ENCODE data around the gene SLC5A11.

The SLC5A11 gene

GRCh38 chr16:24906901-24907300 is 61.1 kb downstream of the SLC5A11 start:
- no peak for TF ChIP-seq CTCF (IDR thresholded peaks at IDR 0.05)
- Histone ChIP-seq H3K4me1 (ENCODE audit: control insufficient read depth in 1 of 2, insufficient read depth in 1 of 2, low read depth in 1 of 2, low read length in 1 of 2) (no peaks in the 10 kb centered on the region), H3K36me3 (no peaks in the 10 kb centered on the region), H3K27ac (no peak overlapping the region), H3K27me3 (no peaks in the 10 kb centered on the region), H3K9me3 (no peaks in the 10 kb centered on the region), H3K4me3 (ENCODE audit: low read depth in 1 of 2, low read length in 1 of 2) (no peak overlapping the region)

DNA sequence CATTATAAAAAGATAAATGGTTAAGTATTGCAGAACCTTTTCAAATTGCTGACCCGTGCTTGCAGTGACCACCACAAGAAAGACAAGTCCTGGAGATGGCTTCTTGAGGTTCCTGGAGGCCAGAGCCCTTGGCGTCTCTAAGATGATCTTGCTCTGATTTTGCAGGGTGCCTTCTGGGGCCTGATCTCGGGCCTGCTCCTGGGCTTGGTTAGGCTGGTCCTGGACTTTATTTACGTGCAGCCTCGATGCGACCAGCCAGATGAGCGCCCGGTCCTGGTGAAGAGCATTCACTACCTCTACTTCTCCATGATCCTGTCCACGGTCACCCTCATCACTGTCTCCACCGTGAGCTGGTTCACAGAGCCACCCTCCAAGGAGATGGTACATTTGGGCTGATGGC is 63.0 kb downstream of the SLC5A11 start:
- Histone ChIP-seq H3K27ac (no peak overlapping the region), H3K9me3 (no peaks in the 10 kb centered on the region), H3K36me3 (no peaks in the 10 kb centered on the region), H3K4me1 (ENCODE audit: control insufficient read depth in 1 of 2, insufficient read depth in 1 of 2, low read depth in 1 of 2, low read length in 1 of 2) (no peaks in the 10 kb centered on the region), H3K27me3 (no peaks in the 10 kb centered on the region), H3K4me3 (ENCODE audit: low read depth in 1 of 2, low read length in 1 of 2) (no peak overlapping the region)
- no peak for TF ChIP-seq CTCF (IDR thresholded peaks at IDR 0.05)

GRCh38 chr16:24909856-24910255 is 64.1 kb downstream of the SLC5A11 start:
- H3K4me3 ChIP-seq (ENCODE audit: low read depth in 1 of 2, low read length in 1 of 2): no peak overlapping the region
- no peak overlapping the region for H3K27ac ChIP-seq
- TF ChIP-seq CTCF (IDR thresholded peaks at IDR 0.05): no peak
- no peaks in the 10 kb centered on the region for H3K9me3 ChIP-seq
- no peaks in the 10 kb centered on the region for H3K27me3 ChIP-seq
- H3K4me1 ChIP-seq (ENCODE audit: control insufficient read depth in 1 of 2, insufficient read depth in 1 of 2, low read depth in 1 of 2, low read length in 1 of 2): no peaks in the 10 kb centered on the region
- no peaks in the 10 kb centered on the region for H3K36me3 ChIP-seq

GRCh38 chr16:24915019-24915418 is 69.3 kb downstream of the SLC5A11 start:
- Histone ChIP-seq H3K9me3 (no peaks in the 10 kb centered on the region), H3K4me1 (ENCODE audit: control insufficient read depth in 1 of 2, insufficient read depth in 1 of 2, low read depth in 1 of 2, low read length in 1 of 2) (no peaks in the 10 kb centered on the region), H3K27ac (no peak overlapping the region), H3K4me3 (ENCODE audit: low read depth in 1 of 2, low read length in 1 of 2) (no peak overlapping the region), H3K36me3 (peaks cover 17% of the 10 kb centered on the region), H3K27me3 (no peaks in the 10 kb centered on the region)
- no peak for TF ChIP-seq CTCF (IDR thresholded peaks at IDR 0.05)

- Histone ChIP-seq H3K27ac (no peak overlapping the region), H3K36me3 (peaks cover 19% of the 10 kb centered on the region), H3K27me3 (no peaks in the 10 kb centered on the region), H3K4me1 (ENCODE audit: control insufficient read depth in 1 of 2, insufficient read depth in 1 of 2, low read depth in 1 of 2, low read length in 1 of 2) (no peaks in the 10 kb centered on the region), H3K9me3 (no peaks in the 10 kb centered on the region), H3K4me3 (ENCODE audit: low read depth in 1 of 2, low read length in 1 of 2) (no peak overlapping the region)
- TF ChIP-seq CTCF (IDR thresholded peaks at IDR 0.05): no peak
Measured at GRCh38 chr16:24915576-24915975, 69.8 kb downstream of the SLC5A11 start.

DNA sequence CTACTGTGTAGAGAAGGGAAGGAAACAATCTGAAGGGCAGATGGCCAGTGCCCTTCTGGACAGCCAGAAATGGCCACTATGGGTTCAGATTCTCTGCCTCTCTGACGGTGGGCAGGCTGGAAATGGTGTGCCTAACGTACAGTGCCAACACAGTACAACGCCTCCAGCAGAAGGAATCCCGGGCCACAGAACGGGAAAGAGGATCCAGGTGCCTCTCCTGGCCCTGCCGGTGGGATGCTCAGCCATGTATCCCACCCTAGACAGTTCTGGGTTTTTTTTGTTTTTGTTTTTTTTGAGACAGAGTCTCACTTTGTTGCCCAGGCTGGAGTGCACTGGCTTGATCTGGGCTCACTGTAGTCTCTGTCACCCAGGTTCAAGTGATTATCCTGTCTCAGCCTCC is 71.5 kb downstream of the SLC5A11 start:
- Histone ChIP-seq H3K4me1 (ENCODE audit: control insufficient read depth in 1 of 2, insufficient read depth in 1 of 2, low read depth in 1 of 2, low read length in 1 of 2) (no peaks in the 10 kb centered on the region), H3K36me3 (peaks cover 29% of the 10 kb centered on the region), H3K4me3 (ENCODE audit: low read depth in 1 of 2, low read length in 1 of 2) (no peak overlapping the region), H3K27ac (no peak overlapping the region), H3K9me3 (no peaks in the 10 kb centered on the region), H3K27me3 (no peaks in the 10 kb centered on the region)
- no peak for TF ChIP-seq CTCF (IDR thresholded peaks at IDR 0.05)
